ENCODE data around the gene ARL6IP6. TPM values are rescaled to one million over a fixed set of nuclear protein-coding genes. Genes with fewer than 3 reads are reported as not detected.
"Not testable (repeated sequence)": the region's sequence is repeated elsewhere in the genome, so short reads cannot be mapped to it uniquely, and the experiment has no call there.

ARL6IP6 gene
- total RNA-seq, 2 donors from 2014 or later: 8.6 to 8.9 TPM

DNA sequence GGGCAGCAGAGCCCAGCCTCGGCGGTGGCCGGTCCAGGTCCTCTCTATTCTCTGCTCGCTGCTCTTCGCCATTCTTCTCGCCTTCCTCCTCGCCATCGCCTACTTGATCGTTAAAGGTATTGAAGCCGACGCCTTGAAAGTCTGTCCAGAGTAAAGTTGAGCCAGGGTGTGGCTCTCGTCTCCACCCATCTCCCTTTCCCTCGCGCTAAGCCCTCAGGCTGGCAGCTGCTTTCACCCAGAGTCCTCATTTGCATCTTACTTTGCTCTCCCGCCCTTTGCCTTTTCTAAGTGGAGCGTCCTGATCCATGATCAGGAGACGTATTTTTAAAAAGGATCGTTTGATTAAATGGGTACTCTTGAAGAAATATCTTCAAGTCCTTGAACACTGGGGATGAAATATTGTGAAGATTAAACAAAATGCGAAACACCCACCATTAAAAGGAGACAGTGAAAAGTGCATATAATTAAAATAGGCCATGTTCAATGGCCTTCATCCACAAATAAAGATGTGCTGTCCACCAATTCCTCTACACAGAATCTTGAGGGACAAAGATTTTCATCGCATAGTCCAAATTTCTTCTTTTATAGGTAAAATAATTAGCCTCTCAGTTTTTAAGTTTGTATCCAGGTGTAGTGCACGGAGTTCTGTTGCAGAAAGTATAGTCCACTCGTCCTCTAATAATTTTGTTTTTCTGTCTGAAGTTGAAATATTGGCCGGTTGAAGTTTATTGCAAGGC lies 657 bp downstream of the ARL6IP6 start:
- DNase-seq (no peak), ATAC-seq (peak in 1 of 2 donors; percentile 15)
- intact Hi-C loops (cut with DNase I): no loop called here

DNA sequence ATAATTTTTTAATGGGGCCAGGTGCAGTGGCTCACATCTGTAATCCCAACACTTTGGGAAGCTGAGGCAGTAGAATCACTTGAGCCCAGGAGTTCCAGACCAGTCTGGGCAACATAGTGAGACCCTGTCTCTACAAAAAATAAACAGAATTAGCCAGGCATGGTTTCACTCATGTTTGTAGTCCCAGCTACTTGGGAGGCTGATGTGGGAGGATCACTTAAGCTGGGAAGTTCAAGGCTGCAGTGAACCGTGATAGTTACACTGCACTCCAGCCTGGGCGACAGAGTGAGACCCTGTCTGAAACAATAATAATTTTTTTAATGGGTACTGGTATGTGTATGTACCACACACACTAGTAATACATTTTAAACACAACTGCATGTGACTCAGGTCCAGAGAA lies 2.4 kb downstream of the ARL6IP6 start:
- ATAC-seq: no peak
- intact Hi-C loops (cut with DNase I): no loop called here

DNA sequence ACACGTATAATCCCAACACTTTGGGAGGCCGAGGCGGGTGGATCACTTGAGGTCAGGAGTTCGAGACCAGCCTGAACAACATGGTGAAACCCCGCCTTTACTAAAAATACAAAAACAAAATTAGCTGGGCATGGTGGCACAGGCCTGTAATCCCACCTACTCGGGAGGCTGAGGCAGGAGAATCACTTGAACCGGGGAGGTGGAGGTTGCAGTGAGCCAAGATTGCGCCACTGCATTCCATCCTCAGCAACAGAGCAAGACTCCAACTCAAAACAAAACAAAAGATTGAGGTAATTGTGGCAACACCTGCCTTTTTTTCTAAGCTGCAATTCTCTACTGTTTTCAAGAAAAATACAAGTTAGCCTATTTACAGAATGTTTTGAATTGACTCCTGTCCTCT lies 4.2 kb downstream of the ARL6IP6 start:
- DNase-seq; intact Hi-C loops (cut with DNase I): not testable (repeated sequence)

More for the DNA sequence above, 2.4 kb downstream of the ARL6IP6 start:
- DNase-seq: no peak

DNA sequence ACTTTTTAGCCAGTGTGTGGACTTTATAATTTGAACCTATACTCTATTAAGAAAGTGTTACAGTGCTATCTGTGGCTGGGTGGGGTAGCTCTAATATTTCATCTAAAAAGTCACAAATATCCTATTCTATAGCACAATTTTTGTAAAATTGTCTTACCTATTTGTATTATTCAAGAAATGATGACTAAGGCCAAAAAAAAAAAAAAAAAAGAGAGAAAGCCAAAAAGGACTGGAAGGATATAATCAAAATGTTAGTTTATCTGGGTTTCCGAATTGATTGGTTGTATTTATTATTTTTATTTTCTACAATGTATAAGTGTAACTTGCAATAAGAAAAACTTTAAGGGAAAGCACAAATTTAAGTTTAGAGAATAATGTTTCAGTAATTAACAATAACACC lies 5.5 kb downstream of the ARL6IP6 start:
- intact Hi-C loops (cut with DNase I): no loop called here
- DNase-seq (no peak), ATAC-seq (no peak)

More for the DNA sequence above, 4.2 kb downstream of the ARL6IP6 start:
- not testable (repeated sequence) for ATAC-seq

DNA sequence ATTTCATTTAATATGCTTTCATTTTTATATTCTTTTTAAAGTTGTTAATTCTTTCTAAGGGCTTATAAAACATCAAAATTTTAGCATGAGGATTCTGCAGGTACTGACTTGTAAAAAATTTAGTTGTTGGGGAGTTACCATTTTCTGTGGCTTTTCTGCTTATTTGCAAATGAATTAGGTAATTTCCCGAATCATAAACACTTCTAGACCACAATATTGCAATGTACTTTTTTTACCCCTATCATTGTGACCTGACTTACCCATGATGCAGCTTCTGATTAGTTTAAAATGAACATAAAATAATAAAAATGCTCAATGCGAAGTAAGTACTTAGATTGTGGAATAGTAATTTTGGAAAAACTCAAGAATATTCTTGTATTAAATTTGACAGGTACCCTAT lies 11.4 kb downstream of the ARL6IP6 start:
- DNase-seq (no peak), ATAC-seq (no peak)
- intact Hi-C loops (cut with DNase I): no loop called here

DNA sequence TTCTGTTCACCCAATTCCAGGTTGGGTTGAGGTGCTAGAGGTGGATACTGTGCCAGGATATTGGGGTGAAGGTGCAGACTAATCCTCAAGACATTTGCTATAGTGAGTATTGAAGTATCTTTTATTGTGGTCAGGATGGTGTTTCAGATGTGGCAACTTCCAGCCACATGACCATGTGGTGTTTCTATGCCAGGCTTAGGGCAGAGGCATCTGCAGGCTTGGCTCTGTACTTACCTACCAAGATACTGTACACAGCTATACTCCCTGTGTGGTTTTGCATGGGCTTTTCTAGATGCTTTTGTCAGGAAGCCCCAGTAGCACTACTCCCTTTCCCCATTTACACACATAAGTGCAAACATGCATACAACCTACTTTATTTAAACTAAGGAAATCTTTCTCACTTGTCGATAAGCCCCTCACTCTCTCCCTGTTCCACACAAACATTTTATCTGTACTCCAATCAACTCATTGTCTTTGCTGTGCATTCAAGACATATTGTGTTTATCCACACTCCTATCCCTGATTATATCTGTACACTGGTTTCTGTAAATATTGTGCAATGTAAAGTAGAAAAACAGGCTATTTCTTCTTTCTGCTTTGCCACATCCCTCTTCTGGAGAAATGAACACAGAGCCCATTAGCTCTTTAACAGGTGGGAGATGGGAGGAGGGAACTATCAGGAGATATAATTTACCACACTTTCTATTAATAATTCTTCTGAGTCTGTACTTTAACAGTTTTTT lies 12.3 kb downstream of the ARL6IP6 start:
- intact Hi-C loops (cut with DNase I): no loop called here
- no peak for DNase-seq
- ATAC-seq: peak; percentile 46 to 50

DNA sequence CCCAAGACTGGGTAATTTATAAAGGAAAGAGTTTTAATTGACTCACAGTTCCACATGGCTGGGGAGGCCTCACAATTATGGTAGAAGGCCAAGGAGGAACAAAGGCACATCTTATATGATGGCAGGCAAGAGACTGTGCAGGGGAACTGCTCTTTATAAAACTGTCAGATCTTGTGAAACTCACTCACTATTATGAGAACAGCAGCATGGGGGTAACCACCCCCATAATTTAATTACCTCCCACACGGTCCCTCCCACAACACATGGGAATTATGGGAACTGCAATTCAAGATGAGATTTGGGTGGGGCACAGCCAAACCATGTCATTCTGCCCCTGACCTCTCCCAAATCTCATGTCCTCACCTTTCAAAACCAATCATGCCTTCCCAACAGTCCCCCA lies 19.1 kb downstream of the ARL6IP6 start:
- DNase-seq; ATAC-seq; intact Hi-C loops (cut with DNase I): not testable (repeated sequence)

DNA sequence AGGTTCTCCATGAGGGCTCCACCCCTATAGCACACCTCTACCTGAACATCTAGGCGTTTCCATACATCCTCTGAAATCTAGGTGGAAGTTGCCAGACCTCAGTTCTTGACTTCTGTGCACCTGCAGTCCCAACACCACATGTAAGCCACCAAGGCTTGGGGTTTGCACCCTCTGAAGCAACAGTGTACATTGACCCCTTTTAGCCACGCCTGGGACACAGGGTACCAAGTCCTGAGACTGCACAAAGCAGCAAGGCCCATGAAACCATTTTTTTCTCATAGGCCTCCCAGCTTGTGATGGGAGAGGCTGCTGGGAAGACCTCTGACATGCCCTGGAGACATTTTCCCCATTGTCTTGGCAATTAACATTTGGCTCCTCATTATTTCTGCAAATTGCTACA lies 20.0 kb downstream of the ARL6IP6 start:
- no peak for DNase-seq
- intact Hi-C loops (cut with DNase I): no loop called here
- ATAC-seq: no peak

DNA sequence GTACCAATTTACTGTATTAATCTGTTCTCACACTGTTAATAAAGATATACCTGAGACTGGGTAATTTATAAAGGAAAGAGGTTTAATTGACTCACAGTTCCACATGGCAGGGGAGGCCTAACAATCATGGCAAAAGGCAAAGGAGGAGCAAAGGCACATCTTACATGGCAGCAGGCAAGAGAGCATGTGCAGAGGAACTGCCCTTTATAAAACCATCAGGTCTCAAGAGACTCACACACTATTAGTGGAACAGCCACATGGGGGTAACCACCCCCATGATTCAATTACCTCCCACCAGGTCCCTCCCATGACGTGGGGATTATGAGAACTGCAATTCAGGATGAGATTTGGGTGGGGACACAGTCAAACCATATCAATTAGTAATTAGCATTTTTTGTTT lies 21.3 kb downstream of the ARL6IP6 start:
- ATAC-seq, DNase-seq: not testable (repeated sequence)
- intact Hi-C loops (cut with DNase I): loop anchor here in 1 of 2 donors (5.0 kb wide), 1 partner anchor 738 kb away; the partner anchor contains the start of gene RPRM

DNA sequence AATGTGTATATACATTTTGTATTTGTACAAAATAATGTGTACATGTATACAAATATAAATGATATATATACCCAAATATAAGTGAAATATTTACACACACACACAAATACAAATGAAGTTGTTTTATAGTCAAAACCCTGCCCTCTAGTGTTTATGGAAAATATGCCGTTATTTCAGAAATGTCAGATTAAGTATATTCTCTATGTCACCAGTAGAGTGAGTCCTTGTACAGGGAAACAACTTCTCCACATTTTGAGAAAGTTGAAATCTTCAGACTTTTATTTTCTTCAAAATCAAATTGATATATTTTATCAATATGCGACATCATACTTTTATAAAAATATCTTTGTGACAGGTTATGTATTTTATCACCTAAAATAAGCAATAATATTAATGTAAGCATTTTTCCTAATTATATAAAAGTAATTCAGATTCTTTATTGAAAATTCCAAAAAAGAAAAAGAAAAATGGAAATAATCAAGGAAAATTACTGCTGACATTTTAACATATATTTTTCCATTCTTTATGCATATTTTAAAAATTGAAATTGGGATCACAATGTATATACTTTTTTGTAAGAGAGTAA lies 22.4 kb downstream of the ARL6IP6 start:
- ATAC-seq (peak in 1 of 2 donors; percentile 44), DNase-seq (no peak)
- intact Hi-C loops (cut with DNase I): loop anchor here in 1 of 2 donors (5.0 kb wide), 1 partner anchor 736 kb away; the partner anchor contains the start of gene RPRM

DNA sequence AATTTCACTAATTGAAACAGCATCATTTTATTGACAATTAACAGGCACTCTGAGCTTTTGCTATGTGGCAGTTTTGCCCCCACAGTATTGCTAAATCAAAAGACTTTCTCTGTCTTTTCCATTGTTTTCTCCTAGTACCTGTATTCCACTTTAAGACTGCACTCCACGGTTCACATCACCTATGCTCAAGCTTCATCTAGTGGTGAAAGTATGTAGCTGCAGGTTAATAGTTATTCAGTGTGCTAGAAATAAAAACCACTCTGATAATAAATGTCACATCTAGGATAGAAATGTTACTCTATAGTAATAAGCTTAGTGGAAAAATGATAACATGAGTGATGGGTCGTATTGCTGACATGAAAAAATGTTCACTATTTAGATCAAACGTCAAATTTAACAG lies 24.6 kb downstream of the ARL6IP6 start:
- ATAC-seq: no peak
- intact Hi-C loops (cut with DNase I): loop anchor here in 1 of 2 donors (5.0 kb wide), 1 partner anchor 734 kb away; the partner anchor contains the start of gene RPRM

DNA sequence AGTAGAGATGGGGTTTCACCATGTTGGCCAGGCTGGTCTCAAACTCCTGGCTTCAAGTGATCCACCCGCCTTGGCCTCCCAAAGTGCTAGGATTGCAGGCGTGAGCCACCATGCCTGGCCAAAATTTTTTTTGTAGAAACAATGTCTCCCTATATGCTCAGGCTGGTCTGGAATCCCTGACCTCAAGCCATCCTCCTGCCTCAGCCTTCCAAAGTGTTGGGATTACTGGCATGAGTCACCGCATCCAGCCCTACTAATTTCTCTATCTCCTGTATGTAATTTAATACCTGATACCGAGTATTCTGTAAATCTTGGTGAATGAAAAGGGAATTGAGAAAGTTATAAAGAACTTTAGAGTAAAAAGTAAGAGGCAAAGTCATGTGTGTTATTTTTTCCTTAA lies 29.3 kb downstream of the ARL6IP6 start:
- ATAC-seq; DNase-seq; intact Hi-C loops (cut with DNase I): not testable (repeated sequence)

More for the DNA sequence above, 24.6 kb downstream of the ARL6IP6 start:
- DNase-seq: no peak

DNA sequence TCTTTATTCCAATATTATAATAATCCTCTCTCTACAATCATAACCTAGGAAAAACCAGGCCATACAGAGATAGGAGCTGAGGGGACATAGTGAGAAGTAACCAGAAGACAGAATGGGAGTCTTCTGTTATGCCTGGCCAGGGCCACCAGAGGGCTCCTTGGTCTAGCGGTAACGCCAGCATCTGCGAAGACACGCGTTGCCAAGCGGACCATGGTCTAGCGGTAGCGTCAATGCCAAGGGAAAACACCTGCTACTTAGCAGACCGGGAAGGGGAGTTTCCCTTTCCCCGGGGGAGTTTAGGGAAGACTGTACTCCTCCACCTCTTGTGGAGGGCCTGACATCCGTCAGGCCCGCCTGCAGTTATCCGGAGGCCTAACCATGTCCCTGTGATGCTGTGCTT lies 36.6 kb downstream of the ARL6IP6 start:
- intact Hi-C loops (cut with DNase I): loop anchor here in 1 of 2 donors (10.0 kb wide), 1 partner anchor 1620 kb away; no protein-coding TSS in a partner anchor
- DNase-seq (no peak), ATAC-seq (no peak)

DNA sequence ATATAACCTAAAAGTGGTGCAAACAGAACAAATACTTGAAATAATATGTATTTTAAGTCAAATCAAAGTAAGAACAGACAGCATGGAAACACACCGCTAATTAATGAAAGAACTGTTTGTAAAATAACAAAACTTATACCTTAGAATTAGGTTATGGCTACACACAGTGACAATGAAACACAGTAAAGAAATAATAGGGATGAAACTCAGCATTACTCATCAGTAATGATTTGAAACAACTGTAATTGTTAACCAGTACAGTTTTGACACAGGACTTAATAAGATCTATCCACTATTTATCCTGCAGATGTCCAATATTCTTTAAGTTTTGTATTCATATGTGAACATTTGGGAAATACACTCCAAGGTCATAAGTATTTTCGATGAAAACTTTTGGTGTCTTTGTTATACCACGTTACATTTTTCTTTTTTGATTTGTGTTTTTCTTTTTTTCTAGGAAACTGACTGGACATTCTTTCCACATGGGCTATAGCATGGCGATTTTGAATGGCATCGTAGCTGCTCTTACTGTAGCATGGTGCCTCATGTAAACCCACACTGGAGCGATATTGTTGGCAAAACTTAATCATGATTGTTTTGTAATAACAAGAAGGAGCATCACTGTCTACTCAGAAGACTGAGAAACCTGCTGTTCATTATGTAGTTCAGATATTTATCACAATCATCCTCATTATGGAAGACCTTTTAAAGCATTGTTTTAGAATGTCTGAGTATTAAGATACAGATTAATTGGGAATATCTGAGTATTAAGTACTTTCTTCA lies 41.1 kb downstream of the ARL6IP6 start:
- no peak for ATAC-seq
- intact Hi-C loops (cut with DNase I): loop anchor here in 1 of 2 donors (10.0 kb wide), 1 partner anchor 1615 kb away; no protein-coding TSS in a partner anchor
- no peak for DNase-seq

DNA sequence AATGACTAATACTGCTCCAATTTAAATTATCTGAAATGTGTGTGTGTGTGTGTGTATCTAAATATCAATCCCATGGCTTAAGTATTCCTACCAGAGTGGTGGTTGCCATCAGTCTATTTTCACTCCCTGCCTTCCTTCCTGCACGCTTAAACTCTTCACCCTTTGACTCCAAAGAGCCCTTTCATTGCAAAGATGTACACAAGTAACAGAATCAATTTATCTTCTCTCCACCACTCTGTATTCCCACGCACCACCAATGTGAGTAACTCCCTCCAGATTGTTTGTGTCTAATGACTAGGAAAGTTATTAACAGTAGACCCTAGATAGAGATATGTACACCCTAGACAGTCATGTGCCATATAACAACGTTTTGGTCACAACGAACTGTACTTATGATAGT lies 42.8 kb downstream of the ARL6IP6 start:
- intact Hi-C loops (cut with DNase I): no loop called here
- ATAC-seq (no peak), DNase-seq (no peak)

DNA sequence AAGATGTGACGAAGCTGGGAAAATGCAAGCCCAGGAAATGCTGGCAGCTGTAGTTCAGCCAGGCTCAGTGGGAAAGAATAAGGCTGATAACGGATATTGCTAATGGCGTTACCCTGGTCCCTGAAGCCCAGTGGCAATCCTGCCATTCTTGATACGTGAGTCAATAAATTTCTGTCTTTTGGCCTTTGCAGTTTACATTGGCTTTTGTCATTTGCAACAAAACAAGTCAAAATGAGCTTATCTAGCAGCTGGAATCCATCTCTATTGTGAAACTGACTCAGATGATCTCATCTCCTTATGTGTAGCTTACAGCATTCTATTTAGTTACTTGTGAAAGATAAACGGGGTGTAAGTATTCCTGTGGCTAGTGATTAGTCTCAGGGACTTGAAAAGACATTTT lies 43.8 kb downstream of the ARL6IP6 start:
- intact Hi-C loops (cut with DNase I): no loop called here
- ATAC-seq (peak in 1 of 2 donors; percentile 81), DNase-seq (peak; percentile 33)

DNA sequence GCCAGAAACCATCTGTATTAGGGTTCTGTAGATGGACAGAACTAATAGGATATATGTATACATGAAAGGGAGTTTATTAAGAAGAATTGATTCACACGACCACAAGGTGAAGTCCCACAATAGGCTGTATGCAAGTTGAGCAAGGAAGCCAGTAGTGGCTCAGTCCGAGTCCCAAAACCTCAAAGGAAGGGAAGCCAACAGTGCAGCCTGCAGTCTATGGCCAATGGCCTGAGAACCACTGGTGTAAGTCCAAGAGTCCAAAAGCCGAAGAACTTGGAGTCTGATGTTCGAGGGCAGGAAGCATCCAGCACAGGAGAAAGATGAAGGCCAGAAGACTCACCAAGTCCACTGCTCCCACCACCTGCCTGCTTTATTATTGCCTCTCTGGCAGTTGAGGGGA lies 44.8 kb downstream of the ARL6IP6 start:
- intact Hi-C loops (cut with DNase I); DNase-seq: not testable (repeated sequence)
- peak in 1 of 2 donors; percentile 26 for ATAC-seq

DNA sequence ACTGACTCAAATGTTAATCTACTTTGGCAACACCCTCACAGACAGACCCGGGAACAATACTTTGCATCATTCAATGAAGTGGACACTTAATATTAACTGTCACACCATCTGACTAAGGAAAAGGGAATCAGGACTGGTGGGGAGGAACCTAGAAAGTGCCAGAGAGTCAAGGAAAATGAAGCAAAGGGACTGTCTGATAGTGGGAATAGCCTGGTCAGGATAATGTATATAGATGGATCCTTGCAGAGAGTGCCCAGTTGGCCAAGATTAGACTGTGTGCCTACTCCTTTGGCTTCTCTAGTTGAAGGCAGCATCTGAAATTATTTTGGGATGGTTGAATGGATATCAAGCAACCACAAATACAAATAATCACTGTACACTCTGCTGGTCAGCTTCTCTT lies 45.2 kb downstream of the ARL6IP6 start:
- DNase-seq (no peak), ATAC-seq (no peak)
- intact Hi-C loops (cut with DNase I): no loop called here

DNA sequence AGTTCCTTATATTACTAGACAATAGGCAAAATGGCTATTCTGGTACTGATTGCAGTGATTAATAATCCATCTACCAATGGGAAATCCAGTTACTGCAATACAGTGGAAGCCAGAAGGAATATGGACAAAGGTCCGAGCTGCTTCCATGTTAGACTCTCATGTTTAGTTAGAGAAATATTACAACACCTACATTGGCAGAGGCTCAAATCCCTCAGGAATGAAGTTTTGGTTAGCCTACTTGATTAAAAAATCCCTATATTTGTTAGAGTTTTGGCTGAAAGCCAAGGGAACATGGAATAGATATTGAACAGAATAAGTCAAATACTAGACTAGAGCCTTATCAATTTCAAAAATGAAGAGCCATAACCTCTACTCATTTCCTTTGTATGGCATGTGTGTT lies 48.5 kb downstream of the ARL6IP6 start:
- ATAC-seq (no peak), DNase-seq (no peak)
- intact Hi-C loops (cut with DNase I): no loop called here
